HG03558 (cell line): ENCODE data around the gene FADS6.

Experiments used
- ATAC-seq: cut with Tn5 transposase; IDR thresholded peaks from one replicate; pipeline ENCODE4 v1.9.1; 2021; ENCODE audit warnings: moderate number of reproducible peaks; ENCODE audit not compliant: unreplicated experiment; ENCODE audit errors: extremely low read depth

The FADS6 gene

DNA sequence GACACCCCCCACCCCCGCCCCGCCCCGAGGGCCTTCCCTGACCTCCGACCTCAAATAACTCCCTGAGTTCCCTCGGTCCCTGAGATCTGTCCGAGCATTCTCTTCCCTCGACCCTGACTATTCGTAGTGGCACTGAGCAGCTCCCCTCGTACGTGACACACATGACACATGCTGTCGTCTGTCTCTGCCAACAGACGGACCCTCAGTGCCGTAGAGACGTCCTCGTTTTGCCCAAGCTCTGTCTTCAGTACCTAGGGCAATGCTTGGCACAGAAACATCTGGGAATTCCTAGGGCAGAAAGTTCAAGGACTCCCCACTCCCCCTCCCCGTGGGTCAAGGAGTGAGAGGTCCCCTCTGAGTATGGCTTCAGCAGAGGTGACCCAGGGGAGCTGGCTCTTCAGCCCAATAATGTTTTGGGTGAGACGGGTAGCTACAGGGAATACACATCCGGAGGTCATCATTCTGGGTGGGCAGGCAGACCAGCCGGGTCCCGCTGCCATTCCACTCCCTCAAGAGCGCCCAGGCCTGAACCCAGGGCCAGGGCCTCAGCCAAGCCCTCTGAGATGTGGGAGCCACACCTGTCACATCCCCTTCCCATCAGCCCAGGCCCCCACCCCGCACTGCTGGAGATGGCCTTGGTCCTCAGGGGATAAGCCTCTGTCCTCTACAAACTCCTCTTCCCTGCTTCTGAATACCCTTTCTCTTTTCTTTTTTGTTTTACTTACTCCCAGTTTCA lies 671 bp upstream of the FADS6 start:
- ATAC-seq, result no peak

DNA sequence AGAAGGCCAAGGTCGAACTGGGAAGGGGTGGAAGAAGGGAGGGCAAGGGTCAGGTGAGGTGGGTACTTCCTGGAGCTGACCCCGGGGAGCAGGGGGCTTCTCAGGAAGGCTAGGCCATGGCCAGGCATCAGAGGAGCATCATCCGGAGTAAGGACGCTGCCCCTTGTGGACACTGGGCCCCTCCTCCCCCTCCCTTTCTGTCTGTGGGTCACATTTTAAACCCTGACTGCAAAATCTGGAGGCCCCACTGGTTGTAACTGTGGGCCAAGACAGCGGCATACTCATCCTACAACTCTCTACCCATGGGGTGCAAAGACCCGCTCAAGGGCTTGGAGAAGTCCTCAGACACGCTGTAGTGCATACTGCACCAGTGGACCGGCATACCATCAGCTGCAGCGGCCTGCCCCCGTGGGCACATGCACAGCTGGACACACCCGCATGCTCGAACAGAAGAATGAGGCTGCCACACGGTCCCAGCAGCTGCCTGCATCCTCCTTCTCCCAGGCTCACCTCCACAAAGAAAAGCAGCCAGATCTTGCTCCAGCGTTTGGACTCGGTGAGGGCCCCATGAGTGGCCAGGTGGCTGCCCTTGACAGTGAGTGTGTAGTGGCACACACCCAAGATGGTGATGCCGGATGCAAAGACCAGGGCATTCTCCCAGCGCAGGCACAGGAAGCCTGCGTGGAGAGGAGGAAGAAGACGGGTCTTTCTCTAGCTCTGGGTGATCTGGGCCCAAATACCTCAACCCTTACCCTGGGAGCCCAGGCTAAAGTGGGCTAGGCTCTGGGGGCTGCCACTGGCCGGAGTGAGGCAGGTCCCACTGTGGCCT lies 1.2 kb downstream of the FADS6 start:
- no peak for ATAC-seq

DNA sequence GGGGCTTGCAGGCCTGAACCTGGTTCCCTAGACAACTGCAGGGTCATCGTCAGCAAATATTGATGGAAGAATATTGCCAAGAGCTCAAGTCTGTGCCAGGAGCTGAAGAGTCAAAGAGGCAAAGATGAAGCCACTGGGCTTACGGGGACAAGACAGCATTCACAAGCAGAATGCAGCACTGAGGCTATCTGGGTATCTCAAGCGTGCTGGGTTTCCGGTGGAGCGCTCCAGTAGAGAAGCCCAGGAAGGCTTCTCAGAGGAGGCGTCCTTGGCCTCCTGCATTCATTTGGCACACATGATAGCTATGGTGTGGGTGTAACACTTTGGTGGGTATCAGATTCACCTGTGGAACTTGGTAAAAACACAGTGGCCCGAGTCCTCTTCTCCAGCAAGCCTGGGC lies 2.9 kb downstream of the FADS6 start:
- ATAC-seq, result no peak

DNA sequence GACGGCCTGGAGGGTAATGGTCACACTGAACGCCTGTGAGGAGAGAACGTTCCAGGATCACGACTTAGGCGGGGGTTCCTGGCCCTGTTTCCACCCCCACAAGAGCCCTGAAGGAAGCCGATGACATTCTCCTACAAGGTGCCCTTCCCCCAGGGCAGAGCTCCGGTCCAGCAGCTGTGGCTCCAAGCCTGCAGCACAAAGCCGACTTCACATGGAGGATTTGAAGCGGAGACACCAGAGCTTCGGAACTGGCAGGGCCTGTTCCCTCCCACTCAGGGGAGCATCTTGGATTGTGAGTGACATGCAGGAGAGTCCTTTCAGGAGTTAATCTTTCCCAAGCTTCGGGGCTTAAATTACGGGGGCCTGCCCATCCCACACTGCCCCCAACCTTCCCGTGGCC lies 5.0 kb downstream of the FADS6 start:
- ATAC-seq, result no peak

DNA sequence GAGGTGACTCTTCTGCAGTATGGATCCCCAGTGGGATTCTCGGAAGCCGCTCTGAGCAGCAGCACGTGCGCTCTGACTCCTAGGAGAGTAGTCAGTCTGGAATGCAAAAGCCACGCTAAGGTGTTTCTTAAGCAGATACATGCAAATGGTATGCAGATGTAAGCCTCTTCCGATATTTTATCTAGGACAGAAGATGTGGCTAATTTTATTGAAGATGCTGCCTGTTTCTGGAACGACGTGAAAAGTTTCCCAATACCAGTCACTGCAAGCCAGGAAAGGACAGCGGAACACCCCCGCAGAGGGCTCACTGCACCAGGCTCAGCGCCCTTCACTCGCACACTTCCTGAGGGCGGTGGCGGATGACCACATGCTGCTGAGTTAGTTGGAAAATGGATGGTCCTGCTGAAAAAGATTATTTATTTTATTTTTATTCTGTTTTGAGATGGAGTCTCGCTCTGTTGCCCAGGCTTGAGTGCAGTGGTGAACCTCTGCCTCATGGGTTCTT lies 10.1 kb downstream of the FADS6 start:
- ATAC-seq, result no peak

DNA sequence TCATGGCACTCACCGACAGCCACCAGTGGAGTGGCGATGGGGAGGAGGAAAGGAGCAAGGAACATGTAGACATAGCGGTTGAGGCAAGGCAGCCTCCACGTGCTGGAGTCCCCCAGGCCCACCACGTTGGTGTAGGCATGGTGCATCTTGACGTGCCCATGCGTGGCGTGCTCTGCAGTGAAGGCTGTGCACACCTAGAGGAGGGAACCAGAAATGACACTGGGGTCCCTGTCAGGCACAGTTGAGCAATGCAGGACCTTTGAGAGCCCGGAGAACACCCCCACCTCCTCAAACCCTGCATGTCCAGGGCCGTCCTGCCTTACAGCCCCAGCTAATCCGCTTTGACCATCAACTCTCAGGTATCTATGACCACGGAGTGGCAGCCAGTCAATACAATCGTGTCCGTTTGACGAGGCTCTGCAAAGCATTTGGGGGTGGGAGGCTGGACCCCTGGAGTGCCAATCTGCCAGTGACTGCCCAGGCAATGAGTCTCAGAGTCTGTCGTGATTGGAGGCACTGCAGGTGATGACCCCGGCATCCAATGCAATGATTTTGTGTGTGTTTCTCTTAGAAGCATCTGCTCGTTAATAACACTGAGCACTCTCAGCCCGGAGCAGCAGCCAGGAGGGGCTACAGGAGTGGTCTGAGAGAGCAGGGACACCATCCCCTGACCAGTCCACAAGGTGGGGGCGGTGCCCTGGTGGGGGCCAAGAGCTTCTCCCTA lies 10.8 kb downstream of the FADS6 start:
- no peak for ATAC-seq

DNA sequence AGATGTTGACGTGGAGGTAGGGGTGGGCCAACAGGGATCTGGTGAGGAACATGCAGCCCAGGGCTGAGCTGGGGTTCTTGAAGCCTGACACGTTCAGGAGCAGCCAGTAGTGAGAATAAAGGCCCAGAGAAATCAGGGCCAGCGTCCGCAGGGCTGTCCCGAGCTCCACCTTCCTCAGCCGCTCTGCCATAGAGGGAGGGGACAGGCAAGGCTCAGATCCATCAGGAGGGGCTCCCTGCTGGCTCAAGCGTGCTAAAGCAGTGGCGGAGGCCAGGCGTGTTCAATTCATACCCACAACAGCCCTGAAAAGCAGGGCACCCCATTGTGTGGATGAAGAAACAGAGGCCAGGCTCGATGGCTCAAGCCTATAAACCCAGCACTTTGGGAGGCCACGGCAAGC lies 12.4 kb downstream of the FADS6 start:
- no peak for ATAC-seq

DNA sequence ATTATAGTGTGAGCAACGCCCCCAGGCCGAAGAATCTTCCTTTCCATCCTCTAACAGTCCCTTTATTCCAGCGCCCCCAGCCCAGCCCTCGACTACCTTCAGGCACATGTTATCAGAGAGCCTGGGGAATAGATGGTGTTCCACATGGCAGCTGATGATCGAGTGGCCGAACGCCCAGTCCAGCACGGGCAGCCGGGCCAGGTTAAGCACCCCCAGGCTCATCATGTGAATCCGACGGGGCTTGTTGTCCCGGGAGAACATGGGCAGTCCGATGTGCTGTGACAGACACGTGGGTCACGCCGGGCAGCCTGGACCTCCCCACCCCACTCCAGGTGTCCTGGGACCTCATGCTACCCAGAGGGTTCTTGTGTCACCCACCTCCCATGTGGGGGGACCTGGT lies 14.1 kb downstream of the FADS6 start:
- ATAC-seq, result no peak

DNA sequence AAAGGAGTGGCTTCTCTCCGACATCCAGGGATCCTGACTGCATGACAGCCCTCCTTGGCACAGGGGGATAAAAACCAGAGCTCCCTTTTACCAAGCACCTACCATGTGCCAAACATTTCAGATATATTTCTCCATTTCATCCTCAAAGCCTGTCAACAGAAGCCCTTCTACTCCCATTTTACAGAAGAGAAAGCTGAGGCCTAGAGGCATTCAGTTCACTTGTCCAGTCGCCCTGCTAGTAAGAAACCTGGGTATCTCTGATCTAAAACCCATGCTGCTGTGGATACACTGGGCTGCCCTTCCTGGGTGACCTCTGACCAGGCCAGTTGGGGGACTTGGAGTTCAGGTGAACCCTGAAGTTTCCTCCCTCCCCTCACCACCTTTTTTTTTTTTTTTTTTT lies 14.8 kb downstream of the FADS6 start:
- no peak for ATAC-seq

DNA sequence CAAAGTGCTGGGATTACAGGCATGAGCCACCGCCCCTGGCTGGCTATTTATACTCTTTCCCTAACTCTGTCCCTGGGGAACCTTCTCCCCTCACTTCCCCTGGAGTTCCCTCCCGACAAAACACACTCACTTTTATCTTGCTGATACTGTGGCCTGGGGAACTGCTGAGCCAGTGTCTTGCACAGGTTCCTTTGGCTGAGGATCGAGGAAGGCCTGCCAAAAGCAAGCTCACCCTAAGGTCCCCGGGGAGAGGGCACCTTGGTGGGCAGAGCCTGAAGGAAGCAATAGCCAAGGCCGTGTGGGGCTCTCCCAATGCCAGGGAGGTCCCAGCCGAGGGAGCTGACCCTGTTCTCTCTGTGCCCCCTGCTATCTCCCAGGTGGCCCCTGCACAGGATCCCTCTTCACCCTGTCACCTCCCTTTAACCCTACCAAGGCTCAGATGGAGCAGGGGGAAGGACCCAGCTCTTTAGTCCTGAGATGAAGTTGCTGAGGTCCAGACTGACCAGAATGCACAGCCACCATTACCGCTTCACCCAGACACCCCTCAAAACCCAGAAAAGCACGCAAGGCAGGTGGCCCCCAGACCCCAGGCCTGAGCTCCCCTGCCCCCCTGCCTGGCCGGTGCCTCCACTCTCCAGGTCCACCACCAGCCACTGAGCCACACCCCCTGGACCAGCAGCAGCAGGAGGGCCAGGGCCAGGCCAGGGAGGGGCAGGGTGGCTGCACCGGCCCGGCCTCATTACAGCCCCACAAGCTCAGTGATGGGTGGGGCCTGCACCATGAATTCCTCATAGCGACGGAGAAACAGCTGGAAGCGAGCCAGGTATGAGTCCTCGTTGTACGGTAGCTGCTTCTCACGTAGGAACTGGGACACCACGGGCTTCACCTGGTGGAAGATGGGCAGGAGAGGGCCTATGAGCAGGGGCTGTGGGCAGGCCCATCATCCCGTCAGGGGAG lies 15.6 kb downstream of the FADS6 start:
- no peak for ATAC-seq

DNA sequence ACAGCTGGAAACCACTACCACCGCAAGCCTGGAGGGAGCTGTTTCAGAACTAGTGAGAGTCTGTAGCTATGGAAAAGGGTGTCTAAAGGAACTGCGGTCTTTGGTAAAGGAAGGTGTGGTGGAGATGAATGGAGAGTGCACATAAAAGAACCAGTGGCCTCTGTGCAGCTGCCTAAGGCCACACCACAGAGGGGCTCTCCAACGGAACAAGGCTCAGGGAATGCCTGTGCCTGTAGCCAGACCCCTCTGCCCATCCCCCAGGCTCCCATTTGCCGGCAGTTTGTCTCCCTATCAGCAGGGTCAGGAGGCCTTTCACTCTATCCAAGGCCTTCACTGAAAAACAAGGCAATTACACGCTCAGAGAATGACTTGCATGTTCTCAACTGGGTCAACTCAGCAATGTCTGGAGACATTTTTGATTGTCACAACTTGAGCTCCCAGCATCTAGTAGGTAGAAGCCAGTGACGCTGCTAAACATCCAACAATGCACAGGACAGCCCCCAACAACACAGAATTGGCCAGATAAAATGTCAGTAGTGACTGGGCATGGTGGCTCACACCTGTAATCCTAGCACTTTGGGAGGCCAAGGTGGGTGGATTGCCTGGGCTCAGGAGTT lies 17.3 kb downstream of the FADS6 start:
- ATAC-seq, result no peak

DNA sequence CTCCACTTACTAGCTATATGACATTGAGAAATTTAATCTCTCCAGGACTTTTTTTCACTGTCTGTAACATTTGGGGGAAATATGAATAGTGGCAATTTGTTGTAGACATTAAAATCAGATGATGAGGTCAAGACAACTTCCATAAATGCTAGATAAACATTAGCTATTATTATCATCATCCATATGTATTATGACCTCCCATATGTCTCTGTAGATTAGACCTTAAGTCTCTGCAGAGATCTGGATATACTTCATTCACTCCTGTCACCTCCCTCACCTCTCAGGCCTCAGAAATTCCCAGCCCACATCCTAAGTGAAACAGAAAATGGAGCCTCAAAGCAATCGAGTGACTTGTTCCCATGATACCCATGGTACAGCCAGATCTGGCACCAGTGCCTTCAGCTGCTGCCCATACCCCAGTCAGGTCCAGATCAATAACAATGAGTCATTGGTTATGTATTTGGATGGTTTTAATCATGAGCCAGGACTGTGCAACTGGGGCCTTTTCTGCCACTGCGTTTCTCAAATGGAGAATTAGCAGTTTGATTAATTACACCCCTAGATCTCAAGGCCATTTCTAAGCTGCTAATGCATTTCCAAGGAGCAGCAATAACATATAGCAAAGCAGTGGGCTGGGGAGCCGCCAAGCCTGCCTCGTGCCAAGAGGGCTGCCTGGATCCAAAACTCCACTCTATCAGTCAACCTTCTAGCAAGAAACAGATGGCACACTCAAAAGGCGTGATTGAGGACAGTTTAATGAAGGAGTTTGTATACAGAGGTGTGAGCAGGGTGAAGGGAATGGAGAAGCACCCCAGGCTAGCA lies 18.1 kb downstream of the FADS6 start:
- ATAC-seq, result no peak

DNA sequence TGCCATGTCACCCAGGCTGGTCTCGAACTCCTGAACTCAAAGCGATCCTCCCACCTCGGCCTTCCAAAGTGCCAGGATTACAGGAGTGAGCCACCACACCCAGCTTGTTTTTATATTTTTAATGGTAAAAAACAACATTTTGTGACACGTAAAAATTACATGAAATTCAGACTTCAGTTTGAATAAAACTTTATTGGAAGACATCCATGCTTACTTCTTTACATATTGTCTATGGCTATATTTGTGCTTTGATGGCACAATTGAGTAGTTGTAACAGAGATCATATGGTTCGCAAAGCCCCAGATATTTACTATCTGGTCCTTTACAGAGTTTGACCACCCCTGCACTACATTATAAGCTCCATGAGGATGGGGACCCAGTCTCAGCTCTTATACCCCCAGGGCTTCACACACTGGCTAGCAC lies 18.8 kb downstream of the FADS6 start:
- no peak for ATAC-seq

DNA sequence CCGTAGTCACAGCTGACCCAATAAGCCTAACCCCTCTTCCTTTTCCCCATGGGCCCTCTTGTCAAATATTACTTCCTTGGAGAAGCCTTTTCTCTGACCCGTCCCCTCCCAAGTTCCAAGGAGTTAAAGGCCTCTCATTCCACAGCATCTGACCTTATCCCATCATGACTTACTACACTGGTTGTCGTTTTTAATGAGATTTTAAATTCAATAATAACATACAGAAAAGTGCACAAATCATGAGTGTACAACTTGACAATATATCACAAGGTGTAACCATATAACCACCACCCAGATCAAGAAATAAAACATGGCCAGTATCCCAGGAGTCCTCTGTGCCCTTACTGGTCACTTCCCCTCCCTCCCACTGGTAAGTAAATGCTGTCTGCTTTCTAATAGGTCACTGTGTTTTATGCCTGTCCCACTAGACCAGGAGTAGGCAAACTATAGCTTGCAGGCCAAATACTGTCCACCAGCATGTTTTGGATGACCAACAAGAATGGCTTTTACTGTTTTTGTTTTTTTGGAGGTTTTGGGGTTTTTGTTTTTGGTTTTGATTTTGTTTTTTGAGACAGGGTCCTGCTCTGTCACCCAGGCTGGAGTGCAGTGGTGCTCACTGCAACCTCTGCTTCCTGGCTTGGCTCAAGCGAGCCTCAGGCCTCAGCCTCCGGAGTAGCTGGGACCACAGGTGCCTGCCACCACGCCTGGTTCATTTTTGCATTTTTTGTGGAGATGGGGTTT lies 19.4 kb downstream of the FADS6 start:
- ATAC-seq, result no peak

DNA sequence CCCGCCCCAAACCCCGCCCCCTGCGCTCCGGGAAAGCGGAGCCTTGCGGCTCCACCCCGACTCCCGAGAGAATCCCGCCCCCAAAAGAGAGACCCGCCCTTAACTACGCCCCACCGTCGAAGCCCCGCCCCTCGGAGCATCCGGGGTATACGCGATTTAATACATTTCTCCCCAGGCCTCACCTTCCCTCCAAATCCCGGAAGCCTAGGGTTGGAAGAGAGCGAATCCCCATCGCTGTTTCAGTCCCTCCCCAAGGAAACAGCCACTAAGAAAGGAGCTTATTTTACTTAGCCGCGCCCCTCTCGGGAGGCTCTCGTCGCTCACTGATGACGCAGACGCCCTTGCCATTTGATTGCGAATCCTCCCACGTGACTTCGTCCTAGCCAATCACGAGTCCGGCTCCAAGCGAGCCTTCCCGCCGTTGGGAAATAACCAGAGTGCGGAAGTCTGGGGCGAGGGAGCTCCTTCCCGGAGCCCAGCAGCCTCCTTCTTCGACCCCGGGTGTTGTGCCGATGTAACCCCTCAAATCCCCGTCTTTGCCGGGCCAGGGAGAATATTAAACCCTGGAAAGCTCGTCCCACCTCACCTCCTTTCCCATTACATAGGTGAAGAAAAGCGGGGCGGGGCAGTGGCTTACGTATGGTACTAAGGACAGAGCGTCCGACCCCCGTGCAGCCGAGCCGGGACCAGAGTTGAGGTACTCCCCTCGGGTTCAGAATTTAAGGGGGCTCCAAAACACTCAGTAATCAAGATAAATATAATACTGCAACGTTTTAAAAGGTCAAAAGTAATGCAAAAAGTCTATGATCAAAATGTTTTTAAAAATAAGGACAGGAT lies 20.2 kb downstream of the FADS6 start:
- peak; percentile 59 for ATAC-seq

DNA sequence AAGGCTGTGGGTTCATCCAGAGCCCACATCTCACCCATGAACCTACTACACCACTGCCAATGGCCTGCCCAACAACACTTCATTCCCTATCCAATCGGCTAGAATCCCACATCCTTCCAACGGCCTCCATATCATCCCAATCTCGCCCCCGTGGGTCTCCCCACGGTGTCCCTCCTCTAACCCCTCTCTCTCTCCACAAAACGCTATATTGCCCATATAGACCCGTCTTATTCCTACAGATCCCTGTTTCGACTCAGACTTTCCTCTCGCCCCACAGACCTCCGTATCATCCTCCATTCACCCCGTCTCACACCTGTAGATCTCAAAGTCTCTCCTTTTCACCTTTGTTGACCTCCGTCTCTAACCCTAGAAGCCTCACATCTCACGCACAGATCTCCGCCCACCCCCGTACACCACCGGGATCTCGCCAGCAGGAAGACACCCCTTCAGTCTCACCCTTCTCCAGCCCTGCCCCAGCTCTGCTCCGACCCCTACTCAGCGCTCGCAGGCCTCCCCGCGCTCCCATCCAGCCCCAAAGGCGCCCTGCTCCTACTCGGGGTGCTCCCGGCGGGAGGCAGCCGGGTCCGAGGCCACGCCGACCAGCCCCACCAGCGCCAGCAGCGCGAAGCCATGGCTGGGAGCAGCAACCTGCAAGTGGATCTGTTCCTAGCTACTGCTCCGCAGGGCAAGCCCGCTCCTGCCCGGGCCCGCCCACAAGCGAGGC lies 21.0 kb downstream of the FADS6 start, which contains the start of gene FDXR:
TSS of gene FDXR (minus strand) at position 682 of the 724 bp plus-strand sequence. CDS start at position 632, 50 bp downstream.
- ATAC-seq, result peak; percentile 22
